ENCODE data around the gene ATF1.
"Not testable (repeated sequence)": the region's sequence is repeated elsewhere in the genome, so short reads cannot be mapped to it uniquely, and the experiment has no call there.

Gene ATF1

DNA sequence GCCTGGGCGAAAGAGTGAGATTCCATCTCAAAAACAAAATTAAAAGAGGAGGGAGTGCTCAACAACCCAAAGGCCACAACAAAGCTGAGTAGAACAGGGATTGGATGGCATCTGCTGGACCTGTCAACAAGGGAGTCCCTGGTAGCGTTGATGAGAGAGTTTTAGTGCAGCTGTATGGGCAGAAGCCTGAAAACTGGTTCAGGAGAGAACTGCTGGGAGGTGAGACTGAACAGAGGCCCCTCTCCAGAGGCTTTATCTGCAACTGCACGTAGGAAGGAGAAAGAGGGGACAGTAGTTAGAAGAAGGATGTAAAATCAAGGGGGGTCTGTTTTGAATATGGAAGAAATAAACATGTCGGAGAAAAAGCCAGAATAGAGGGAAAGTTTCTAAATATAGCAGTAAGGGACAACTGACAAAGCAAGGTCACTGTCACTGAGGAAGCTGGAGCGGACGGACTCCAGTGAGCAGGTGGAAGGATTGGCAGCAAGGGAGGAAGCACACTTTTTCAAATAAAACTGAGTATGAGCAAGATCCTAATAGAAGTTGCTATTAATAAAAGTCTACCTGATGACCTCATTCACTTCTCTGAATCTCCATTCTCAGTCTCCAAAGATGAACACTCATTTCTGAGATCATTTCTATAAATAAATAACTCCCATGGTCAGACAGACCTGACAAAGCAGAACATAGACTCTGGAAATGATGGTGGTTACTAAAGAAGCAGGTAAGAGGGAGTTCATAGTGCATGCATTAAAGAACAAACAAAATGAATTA lies 11.8 kb upstream of the ATF1 start:
- no peak for DNase-seq (ENCODE audit: low read depth in 4 of 4, low spot score in 1 of 4)

DNA sequence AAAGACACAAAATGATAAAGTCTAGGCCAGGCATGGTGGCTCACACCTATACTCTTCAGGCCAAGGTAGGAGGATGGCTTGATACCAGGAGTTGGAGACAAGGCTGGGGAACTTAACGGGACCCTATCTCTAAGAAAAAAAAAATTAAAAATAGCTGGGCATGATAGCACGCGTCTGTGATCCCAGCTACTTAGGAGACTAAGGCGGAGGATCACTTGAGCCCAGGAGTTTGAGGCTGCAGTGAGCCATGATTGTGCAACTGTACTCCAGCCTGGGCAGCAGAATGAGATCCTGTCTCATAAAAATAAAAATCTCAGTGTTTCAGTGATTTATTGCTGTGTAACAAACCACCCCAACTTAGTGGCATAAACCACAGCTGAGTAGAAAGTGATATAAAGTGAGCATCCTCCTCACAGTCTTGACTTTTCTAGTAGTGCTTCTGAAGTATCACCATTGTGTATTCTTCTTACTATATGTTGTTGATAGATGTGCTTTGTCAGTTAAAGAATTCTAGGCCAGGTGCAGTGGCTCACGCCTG lies 10.6 kb upstream of the ATF1 start:
- no peak for DNase-seq (ENCODE audit: low read depth in 4 of 4, low spot score in 1 of 4)

DNA sequence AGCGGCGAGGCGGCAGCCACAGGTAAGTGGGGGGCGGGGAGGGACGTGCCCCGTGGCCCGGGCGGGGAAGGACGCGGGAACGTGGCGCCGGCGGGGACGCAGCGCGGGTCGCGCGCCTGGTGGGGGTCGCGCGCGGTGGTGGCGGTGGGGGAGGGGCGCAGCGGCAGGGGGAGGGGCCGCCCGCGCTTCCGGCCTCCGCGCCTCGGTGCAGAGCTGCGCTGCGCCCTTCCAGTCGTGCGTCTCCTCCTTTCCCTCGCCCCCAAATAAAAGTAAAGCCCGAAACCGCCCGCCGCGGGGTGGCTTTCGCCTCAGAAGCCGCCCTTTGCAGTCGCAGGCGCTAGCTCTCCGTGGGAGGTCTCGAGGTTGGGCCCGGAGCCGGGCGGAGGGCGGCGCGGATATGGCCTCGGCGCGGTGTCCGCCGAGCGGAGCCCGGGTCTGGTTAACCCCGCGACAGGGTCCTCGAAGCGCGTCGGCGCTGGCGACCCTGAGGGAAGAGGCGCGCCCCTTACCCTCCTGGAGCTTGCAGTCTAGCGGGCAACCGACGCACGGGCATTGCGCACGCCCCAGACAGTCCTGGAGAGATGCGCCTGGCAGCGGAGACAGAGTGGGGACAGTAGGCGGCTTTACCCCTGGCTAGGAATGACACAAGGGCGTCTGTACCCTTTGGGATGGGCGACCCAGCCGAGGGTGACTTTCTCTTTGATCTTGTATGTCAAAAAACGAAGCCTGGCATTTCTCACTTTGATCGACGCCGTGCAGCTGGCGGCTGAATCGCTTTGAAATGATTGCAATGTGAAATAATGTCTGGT lies 589 bp downstream of the ATF1 start:
- DNase-seq (ENCODE audit: low read depth in 4 of 4, low spot score in 1 of 4): peak; percentile 50 to 75 (median 64)

DNA sequence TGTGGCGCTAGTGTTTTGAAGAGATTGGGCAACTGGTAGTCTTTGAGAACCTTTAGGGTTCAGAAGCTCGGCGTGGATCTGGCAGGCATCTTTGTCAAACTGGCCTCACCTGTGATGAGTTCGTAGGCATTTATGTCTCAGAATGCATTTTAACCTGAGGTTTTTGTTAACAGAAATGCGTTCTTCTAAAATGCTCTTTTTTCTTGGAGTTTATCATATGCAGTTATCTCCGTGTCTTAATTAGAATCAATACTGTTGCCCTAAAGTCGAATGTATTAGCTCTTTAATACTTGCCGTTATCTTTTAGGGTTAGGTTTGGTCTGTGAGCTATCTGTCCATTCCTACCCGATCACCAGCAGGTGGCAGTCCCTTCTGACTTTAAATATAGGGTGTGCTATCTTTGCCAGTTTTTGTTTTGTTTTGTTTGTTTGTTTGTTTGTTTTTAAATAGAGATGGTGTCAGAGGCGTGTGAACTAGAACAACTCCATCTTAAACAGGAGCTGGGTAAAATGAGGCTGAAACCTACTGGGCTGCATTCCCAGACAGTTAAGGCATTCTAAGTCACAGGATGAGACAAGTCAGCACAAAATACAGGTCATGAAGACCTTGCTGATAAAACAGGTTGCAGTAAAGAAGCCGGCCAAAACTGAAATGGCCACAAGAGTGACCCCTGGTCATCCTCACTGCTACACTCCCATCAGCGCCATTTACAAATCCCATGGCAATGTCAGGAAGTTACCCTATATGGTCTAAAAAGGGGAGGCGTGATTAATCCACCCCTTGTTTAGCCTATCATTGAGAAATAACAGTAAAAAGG lies 1.4 kb downstream of the ATF1 start:
- peak in 1 of 4 experiments; percentile 21 for DNase-seq (ENCODE audit: low read depth in 4 of 4, low spot score in 1 of 4)

DNA sequence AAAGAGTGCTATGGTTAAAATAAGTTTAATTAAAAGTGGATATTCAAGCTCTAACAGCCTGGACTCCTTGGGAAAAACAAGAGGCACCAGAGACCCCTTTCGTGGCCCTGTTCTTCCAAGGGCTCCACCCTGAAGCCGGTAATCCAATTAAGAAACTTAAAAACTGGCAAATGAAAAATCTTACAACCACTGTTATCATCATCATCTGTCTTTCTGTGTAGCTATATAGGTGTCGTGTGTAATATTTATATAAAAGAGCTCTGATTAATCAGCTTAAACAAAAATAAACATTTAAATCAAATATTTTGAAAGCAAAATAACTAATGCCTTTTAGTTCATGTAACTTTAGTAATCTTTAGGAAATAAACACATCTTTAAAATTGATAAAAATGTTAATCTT lies 4.5 kb downstream of the ATF1 start:
- DNase-seq (ENCODE audit: low read depth in 4 of 4, low spot score in 1 of 4): no peak

DNA sequence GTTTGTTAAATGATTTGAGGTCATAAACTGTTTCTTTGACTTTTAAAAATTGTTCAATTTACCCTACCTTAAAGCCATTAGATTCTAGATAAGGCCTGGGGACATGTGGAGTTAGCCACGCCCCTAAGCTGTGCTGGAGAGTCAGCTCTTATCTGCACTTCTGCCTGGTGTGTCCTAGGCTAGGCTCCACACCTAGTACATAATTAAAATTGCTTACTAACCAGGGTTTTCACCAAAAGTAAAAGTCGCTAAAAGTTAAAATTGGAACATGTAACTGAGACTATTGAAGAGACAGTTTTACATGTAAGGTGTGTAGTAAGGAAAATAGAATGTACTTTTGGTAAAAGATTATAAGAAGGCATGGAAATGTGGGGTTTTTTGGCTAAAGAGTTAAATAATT lies 4.9 kb downstream of the ATF1 start:
- not testable (repeated sequence) for DNase-seq (ENCODE audit: low read depth in 4 of 4, low spot score in 1 of 4)

DNA sequence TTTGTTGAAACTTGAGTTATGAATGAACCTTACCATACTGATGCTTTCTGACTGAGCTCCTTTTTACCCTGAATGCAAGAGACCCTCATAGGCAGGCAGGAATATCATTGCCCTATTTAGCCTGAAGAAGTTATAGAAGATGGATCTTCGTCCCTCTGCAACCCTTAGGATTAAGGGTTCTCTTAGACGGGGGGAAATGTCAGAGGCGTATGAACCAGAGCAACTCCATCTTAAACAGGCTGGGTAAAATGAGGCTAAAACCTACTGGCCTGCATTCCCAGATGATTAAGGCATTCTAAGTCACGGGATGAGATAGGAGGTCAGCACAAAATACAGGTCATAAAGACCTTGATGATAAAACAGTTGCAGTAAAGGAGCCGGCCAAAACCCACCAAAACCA lies 7.5 kb downstream of the ATF1 start:
- DNase-seq (ENCODE audit: low read depth in 4 of 4, low spot score in 1 of 4): no peak

DNA sequence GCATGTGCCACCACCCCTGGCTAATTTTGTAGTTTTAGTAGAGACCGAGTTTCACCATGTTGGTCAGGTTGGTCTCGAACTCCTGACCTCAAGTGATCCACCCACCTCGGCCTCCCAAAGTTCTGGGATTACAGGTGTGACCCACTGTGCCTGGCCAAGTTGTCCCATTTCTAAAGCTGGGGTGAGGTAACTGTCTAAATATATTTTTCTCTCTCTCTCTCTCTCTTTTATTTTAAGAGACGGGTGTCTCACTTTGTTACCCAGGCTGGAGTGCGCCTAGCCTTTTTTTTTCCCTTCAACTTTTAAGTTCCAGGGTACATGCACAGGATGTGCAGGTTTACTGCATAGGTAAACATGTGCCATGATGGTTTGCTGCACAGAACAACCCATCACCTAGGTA lies 8.6 kb downstream of the ATF1 start:
- DNase-seq (ENCODE audit: low read depth in 4 of 4, low spot score in 1 of 4): no peak

DNA sequence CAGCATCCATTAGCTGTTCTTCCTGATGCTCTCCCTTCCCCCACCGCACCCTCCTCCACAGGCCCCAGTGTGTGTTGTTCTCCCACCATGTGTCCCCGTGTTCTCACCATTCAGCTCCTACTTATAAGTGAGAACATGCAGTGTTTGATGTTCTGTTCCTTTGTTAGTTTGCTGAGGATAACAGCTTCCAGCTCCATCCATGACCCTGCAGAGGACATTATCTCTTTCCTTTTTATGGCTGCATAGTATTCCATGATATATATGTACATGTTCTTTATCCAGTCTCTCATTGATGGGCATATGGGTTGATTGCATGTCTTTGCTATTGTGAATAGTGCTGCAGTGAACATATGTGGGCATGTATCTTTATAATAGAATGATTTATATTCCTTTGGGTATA lies 9.0 kb downstream of the ATF1 start:
- DNase-seq (ENCODE audit: low read depth in 4 of 4, low spot score in 1 of 4): no peak

DNA sequence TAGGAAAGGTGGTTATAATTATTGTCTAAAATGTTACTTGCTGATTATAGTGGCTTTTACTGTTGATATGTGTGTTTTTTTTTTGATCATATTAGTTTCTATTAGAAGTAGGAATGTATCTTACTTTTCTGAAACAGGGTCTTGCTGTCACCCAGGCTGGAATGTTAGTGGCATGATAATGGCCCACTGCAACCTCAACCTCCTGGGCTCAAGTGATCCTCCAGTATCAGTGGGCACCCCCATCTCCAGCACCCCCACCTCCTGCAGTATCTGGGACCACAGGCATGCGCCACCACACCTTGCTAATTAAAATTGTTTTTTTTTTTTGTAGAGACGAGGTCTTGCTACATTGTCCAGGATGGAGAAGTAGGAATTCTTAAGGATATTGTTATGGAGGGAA lies 11.3 kb downstream of the ATF1 start:
- DNase-seq (ENCODE audit: low read depth in 4 of 4, low spot score in 1 of 4): no peak

DNA sequence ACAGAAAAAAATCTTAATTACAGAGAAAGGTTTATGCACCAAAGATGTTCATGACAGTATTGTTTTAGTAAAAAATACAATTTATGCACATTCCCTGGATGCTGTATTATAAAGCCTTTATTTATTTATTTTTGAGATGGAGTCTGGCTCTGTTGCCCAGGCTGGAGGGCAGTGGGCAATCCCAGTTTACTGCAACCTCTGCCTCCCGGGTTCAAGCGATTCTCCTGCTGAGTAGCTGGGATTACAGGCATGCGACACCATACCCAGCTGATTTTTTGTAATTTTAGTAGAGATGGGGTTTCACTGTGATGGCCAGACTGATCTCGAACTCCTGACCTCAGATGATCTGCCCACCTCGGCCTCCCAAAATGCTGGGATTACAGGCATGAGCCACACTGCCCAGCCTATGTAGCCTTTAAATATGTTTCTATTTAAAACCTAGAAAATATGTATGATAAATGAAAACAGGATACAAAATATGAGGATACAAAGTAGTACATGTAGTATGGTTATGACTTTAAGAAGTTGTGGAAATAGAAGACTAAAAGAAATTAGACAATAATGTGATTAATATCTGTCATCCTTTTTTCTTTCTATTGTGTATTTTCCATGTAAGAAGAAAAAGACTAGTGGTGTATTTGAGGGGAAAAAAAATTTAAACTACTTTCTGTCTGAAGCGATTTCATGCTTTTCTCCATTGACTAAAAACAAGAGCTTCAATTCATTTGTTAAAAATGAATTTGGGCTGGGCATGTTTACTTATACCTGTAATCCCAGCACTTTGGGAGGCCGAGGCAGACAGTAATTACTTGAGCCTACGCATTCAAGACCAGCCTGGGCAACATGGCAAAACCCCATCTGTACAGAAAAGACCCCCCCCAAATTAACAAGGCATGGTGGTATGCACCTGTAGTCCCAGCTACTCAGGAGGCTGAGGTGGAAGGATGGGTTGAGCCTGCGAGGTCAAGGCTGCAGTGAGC lies 13.1 kb downstream of the ATF1 start:
- no peak for DNase-seq (ENCODE audit: low read depth in 4 of 4, low spot score in 1 of 4)

DNA sequence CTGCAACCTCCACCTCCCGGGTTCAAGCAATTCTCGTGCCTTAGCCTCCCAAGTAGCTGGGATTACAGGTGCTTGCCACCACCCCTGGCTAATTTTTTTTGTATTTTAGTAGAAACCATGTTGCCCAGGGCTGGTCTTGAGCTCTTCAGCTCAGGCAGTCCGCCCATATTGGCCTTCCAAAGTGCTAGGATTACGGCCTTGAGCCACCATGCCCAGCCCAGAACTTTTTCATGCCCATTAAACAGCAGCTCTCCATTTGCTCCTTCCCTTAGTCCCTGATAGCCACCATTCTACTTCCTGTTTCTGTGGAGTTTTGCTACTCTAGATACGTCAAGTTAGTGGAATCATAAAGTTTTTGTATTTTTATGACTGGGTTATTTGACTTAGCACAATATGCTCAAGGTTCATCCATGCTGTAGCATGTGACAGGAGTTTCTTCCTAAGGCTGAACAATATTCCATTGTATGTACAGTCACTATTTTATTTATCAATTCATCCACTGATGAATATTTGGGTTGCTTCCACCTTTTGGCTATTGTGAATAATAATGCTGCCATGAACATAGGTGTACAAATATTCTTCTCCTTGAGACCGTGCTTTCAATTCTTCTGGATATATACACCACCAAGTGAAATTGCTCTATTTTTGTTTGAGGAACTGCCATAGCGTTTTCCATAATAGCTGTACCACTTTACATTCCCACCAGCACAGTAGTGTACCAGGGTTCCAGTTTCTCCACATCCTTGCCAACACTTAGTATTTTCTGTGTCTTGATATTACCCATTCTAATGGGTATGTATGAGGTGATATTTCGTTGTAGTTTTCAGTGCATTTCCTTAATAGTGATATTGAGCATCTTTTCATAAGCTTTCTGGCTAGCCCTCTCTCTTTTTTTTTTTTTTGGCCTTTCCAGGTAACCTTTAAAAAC lies 15.0 kb downstream of the ATF1 start:
- DNase-seq (ENCODE audit: low read depth in 4 of 4, low spot score in 1 of 4): no peak

DNA sequence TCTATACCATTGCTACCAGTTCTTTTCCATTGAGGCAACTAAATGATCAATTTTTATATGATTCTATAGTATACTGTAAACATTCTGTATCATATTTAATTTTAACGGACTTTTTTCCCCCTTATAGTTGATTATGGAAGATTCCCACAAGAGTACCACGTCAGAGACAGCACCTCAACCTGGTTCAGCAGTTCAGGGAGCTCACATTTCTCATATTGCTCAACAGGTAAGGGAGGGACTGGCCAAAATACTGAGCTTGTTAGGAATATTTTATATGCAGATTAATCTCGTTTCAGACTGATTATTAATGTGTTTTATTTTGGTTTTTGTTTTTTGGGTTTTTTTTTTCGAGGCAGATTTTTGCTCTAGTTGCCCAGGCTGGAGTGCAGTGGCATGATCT lies 16.1 kb downstream of the ATF1 start:
- DNase-seq (ENCODE audit: low read depth in 4 of 4, low spot score in 1 of 4): no peak

DNA sequence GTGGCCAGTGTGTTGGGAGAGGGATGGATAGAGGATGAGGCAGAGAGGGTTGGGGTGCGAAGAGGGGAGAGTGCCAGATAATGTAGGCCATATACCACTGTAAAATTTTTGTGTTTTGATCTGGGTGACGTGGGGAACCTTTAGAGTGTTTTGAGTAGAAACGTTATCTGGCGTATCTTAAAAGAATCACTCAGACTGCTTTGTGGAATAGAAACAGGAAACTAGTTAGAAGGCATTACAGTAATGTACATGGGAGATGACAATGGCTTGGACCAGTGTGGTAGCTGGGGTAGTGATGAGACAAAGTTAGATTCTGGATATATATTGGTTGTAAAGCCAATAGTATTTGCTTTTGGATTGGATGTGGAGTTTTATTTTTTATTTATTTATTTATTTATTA lies 20.6 kb downstream of the ATF1 start:
- DNase-seq (ENCODE audit: low read depth in 4 of 4, low spot score in 1 of 4): no peak

DNA sequence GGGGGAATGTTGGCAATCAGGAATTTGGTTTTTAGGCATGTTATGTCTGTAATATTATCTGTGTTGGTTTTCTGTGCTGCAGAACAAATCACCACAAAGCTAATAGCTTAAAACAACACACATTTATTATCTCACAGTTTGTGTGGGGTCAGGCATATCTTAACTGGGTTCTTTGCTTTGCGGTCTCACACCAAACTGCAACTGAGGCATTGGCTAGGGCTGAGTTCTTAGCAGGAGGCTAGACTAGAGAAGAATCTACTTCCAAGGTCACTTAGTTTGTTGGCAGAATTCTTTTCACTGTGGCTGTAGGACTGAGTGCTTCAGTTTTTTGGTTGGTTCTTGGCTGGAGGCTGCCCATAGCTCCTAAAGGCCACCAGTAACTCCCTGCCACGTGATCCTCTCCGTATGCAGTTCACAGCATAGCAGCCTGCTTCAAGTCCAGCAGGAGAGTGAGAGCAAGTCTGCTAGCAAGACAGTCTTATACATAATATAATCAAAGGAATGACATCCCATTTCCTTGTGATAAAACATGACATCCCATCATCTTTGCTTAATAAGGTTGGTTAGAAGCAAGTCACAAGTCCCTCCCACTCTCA lies 21.6 kb downstream of the ATF1 start:
- no peak for DNase-seq (ENCODE audit: low read depth in 4 of 4, low spot score in 1 of 4)

DNA sequence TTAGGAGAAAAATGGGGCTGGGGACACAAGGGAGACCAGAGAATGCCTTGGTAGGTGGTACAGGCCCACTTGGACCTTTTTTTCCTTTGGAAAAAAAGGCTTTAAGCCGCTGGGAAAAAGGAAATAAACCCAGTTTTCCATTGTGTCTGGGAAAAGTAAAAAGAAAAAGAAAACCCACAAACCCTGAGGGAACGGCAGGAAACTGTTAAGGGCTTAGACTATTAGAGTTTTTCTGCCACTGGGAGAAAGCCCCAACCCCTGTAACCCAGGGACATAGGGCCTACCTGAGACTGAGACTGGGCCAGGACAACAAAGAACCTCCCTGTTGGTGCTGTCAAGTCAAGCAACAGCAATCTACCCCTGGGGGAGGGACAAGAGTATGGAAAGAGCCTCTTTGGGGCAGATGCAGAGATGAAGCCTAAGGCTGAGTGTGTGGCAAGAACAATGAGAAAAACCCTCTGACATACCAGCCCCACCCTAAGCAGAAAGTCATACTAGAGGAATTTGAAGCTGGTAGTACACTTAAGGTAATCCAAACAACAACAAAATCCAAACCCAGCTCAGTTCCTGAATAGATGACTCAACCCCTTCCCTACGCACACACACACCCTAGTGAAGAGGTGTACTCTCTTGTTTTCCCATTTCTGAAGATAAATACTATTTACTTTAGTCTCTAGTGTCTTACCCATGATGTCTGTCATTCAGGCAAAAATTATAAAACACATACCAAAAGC lies 22.8 kb downstream of the ATF1 start:
- no peak for DNase-seq (ENCODE audit: low read depth in 4 of 4, low spot score in 1 of 4)

DNA sequence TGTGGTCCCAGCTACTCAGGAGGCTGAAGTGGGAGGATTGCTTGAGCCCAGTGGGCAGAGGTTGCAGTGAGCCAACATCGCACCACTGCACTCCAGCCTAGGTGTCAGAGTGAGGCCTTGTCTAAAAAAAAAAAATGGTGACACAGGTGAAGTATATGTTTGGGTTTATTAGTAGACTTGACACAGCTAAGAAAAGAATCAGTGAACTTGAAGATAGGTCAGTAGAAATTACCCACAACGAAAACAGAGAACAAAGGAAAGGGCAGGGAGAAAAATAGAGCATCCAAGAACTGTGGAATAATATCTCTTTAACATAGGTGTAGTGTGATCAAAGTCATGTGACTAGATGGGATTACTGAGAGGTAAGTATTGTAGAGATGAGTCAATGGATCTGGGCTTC lies 23.7 kb downstream of the ATF1 start:
- no peak for DNase-seq (ENCODE audit: low read depth in 4 of 4, low spot score in 1 of 4)

DNA sequence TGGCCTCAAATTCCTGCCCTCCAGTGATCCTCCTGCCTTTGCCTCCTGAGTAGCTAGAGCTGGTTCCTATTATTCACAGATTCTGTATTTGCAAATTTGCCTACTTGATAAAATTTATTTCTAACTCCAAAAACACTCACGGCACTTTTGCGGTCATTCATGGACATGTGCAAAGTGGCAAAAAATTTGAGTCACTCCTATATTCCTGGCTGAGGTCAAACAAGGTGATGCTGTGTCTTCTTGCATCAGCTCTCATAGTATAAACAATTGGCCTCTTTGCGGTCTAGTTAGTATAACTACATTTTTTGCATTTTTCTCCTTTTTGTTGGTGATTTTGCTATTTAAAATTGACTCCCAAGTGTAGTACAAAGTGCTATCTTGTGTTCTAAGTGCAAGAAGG lies 24.7 kb downstream of the ATF1 start:
- no peak for DNase-seq (ENCODE audit: low read depth in 4 of 4, low spot score in 1 of 4)

Data from stimulated activated CD4-positive, alpha-beta T cell treated with anti-CD3 and anti-CD28 coated beads, Interleukin-1b, Interleukin-23, amount 100 ng/mL, for 24 hours (primary cell).